Renal cortical epithelial cell (primary cell): ENCODE data around the gene SRC. TPM values are rescaled to one million over a fixed set of nuclear protein-coding genes. Genes with fewer than 3 reads are reported as not detected.
"Not testable (repeated sequence)": the region's sequence is repeated elsewhere in the genome, so short reads cannot be mapped to it uniquely, and the experiment has no call there.

Experiments used
- DNase-seq: peaks from one replicate; pipeline ENCODE4 v3.0.0-alpha.2; 2011; ENCODE audit warnings: low read depth
- total RNA-seq: library from RNA; depleted of rRNA; stranded (reverse); fragments of >200 nt; gene quantifications from 2 replicates; pipeline ENCODE4 v1.2.3, GENCODE V29; 2014

The SRC gene
- total RNA-seq, 1 donor from 2014 or later, result 58.6 TPM

DNA sequence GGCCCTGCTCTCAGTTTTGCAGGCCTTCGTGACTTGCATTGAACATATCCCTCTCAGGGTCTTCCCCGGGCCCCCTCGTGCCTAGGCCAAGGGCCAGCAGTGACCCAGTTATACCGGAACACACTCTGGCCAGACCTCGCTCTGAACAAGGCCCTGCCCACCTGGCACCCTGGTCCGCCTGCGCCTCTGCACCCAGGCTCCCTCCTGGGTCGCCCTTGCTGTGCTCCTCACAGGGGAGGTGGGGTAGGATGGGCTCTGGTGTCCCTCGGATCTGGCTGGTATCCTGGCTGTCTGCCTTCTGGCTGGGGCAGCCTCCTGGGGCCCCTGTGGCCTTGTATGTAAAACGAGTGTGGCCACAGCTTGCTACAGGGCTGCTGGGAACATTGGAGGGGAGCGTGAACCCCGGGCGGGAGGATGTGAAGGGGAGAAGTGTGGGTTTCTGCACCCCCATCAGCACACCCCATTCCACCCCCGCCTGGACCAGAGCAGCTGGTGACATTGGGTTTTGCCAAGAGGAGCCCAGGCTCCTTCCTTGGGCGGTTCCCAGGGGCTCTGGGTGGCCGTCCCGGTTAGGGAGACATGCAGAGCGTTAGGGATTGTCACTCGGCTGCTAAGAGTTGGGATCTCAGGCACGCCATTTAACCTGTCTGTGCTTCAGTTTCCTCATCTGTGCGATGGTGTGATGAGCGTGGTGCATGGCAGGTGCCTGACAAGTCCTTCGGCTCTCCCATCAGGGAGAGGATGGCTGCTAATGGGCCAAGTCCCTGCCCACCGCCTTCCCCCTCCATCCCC is 17.5 kb downstream of the SRC start:
- no peak for DNase-seq

DNA sequence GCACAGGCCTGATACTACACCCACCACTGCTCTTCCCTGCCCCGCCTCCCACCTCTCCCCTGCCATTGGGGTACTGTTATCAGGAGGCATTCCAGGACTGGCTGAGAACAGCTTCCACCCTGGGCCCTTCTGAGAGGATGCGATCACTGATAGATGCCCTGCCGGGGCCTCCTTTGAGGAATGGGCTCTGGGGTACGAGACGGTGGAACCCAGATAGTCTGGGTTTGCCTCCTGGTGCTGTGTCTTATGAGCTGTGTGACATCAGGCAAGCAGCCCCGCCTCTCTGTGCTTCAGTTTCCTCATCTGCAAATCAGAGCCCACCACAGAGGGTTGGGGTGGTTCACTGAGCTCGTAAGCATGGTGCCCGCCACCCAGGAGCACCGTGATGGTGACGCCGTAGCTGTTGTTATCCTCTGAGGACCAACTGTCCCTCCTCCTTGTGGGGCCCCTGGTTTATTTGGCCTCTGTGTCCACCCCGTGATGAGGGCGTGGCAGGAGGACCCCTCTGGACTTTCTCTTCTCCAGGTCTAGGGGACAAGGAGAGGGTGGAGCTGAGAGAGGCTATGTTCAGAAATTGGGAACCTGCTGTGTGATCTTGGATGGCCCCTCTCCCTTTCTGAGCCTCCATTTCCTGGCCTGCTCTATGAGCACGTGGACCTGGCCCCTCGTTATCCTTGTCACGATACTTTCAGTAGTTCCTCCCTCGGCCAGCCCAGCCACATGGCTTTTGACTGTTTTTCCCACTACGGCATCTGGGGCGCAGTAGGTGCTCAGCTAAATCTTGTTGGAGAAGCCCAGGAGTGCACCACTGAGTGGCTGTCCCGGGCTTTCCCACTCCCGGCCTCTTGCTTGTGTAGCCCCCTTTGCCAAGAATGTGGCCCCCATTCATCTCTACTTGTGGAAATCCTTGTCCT is 18.3 kb downstream of the SRC start:
- DNase-seq, result no peak

GRCh38 chr20:37364927-37365272 is 19.0 kb downstream of the SRC start:
- DNase-seq, result no peak

GRCh38 chr20:37365760-37366638 is 20.1 kb downstream of the SRC start:
- DNase-seq, result no peak

- DNase-seq, result no peak
Observed at GRCh38 chr20:37366743-37367142, 20.8 kb downstream of the SRC start.

- DNase-seq, result no peak
Observed at GRCh38 chr20:37369846-37370245, 23.9 kb downstream of the SRC start.

- not testable (repeated sequence) for DNase-seq
Observed at GRCh38 chr20:37371845-37372244, 25.9 kb downstream of the SRC start.

DNA sequence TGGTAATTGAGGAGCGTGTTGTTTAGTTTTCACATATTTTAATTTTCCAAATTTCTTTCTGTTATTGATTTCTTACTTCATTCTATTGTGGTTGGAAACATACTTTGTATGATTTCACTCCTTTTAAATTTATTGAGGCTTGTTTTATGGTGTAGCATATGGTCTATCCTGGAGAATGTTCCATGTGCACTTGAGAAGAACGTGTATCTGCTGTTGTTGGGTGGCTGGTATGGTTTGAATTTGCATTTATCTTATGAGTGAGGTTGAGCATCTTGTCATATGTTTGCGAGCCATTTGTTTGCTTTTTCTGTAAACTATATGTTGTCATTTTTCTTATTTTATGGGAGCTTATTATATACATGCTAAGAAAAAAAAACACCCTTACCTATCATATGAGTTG is 26.5 kb downstream of the SRC start:
- DNase-seq, result no peak

- DNase-seq, result no peak
Observed at GRCh38 chr20:37373020-37373598, 27.2 kb downstream of the SRC start.

GRCh38 chr20:37375227-37375626 is 29.3 kb downstream of the SRC start:
- DNase-seq, result no peak

DNA sequence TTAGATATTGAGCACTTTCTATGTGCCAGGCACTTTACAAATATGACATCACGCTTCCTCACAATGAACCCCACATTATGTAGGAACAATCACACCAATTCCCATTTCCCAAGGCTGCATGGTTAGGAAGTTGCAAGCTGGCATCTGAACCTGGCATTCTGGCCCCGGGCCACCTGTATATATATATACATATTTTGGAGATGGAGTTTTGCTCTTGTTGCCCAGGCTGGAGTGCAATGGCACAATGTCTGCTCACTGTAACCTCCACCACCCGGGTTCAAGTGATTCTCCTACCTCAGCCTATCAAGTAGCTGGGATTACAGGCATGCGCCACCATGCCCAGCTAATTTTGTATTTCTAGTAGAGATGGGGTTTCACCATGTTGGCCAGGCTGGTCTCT is 30.4 kb downstream of the SRC start:
- no peak for DNase-seq

- no peak for DNase-seq
Observed at GRCh38 chr20:37376791-37377190, 30.9 kb downstream of the SRC start.

GRCh38 chr20:37377346-37378081 is 31.6 kb downstream of the SRC start:
- no peak for DNase-seq

- DNase-seq, result no peak
Observed at GRCh38 chr20:37378420-37378784, 32.5 kb downstream of the SRC start.

GRCh38 chr20:37378785-37379598 is 33.1 kb downstream of the SRC start:
- DNase-seq, result no peak

DNA sequence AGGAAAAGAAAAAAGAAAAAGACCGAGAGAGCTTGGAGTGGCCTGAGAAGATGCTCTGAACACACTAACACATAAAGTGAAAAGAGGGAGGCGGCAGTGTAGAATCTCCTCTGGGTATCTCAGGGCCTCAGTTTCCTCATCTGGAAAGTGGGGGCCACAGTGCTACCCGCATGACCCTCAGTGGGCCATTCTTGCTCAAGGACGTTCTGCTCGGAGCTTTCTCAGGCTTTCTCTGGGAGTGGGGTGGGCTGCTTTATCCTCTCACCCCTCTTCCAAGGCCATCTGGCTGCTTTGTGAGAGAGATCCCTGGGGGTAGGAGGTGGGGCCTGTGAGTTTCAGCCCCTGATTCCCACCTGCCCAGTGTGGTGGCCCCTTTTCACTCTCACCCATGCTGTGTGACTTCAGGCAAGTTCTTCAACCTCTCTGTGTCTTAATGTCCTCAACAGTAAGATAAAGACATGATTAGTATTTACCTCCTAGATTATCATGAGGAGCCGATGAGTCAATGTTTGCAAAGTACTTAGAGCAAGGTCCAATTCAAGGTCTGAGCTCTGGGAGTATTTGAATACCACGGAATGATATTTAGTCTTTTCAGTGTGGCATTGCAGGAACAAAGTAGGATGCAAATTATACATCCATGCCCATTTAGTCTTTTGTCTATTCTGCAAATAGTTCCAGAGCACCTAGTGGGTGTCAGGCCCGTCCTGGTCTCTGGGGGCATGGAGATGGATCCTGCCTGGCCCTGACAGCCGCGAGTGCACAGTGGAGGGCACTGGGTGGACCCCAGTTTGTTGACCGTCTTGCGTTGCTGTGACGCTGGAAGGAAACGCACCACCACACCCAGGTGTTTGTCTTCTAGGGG is 34.3 kb downstream of the SRC start:
- DNase-seq, result peak; percentile 75

DNA sequence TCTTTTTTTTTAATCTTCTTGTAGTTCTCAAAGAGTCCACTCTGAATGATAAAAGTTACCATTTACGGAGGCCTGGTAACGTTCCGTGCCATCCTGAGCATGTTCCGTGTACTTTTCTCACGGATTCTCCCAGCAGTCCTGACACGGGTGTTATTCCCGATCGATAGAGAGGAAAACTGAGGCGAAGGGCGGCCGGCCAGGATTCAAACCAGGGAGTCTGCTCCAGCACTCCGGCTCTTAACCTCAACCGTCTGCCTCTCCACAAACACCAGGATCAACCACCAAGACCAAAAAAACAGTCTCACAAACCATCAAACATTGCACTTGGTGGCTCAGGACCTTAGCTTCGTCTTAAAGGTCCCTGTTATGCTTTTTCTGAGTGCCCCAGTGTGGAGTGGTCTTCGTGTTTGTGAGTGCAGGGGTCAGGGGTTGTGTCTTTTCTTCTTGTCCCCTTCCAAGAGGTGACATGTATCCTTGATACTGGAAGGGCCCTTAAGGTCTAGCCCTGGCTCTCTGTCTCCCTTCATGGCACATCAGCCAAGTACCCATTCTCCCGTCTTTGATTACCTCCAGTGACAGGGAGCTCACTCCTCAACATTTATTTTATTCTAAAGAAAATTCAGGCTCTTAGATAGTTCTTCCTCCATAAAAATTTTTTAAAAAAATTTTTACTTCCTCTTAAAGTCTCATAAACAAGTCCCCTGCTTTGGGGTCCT is 35.1 kb downstream of the SRC start:
- no peak for DNase-seq

DNA sequence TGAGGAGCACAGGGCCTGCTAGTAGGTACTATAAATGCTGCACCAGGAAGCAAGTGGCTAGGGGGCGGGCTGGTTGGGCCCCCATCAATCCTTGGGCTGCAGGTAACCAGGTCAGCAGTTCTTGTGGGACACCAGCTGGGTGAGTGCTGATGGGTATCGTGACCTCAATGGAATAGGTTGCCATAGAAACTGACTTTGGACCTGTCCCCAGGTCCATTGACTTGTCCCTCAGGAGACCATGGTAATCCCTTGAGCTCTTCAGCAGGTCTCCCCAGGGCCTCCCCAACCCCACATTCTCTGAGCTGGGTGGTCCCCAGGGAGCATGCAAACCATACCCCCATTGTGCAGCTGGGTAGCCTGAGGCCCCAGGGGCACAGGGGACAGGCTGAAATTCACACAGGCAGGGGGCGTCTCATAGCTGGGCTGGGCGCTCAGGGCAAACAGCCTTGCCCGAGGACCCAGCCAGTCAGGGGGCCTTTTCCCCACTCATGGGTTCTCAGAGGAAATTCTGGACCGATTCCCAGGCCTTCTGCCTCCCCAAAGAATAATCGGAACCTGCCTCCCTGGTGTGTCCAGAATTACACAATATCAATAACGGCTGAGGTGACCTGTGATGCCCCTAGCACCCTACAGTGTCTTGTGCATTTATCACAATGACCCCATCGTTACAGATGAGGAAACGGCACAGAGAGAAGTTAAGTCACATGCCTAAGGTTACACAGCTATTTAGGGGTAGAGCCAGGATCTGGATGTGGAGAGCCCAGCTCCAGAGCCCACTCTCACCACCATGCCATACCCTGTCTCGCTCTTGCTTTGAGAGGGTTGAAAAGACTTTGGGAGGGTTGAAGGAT is 35.9 kb downstream of the SRC start:
- DNase-seq, result no peak
